ENCODE results near the gene FLVCR2. TPM values are rescaled to one million over a fixed set of nuclear protein-coding genes. Genes with fewer than 3 reads are reported as not detected.

Gene FLVCR2
- total and polyA plus RNA-seq, 2 experiments from 2014 or later: 1.8 to 1.9 TPM

DNA sequence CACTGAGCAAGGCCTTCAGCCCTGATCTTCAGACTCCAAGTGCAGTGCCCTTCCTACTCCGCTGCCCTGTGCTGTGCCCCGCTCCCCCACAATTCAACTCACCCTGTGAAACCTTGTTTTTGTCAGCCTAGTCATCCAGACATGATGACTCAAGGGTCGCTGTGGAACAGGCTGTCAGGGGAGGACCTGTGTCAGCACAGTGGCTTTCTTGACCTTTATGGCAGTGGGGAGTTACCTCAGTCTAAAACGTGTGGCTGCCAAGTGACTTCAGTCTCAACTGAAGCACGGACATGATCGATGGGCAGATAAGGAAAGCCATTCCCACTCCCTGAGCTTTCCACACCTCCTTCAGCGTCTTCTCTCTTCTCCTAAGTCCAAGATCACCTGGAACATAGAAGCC is 16.3 kb upstream of the FLVCR2 start:
- H3K9me3 ChIP-seq (ENCODE audit: low read depth): no peaks in the 10 kb centered on the region
- no peaks in the 10 kb centered on the region for H3K27me3 ChIP-seq
- DNase-seq (ENCODE audit: low read depth in 1 of 2, low spot score in 1 of 2): no peak
- peaks cover 8% of the 10 kb centered on the region for H3K4me1 ChIP-seq (ENCODE audit: low read depth)
- no peak overlapping the region for H3K27ac ChIP-seq
- no peaks in the 10 kb centered on the region for H3K36me3 ChIP-seq
- TF ChIP-seq, protein P1, sequence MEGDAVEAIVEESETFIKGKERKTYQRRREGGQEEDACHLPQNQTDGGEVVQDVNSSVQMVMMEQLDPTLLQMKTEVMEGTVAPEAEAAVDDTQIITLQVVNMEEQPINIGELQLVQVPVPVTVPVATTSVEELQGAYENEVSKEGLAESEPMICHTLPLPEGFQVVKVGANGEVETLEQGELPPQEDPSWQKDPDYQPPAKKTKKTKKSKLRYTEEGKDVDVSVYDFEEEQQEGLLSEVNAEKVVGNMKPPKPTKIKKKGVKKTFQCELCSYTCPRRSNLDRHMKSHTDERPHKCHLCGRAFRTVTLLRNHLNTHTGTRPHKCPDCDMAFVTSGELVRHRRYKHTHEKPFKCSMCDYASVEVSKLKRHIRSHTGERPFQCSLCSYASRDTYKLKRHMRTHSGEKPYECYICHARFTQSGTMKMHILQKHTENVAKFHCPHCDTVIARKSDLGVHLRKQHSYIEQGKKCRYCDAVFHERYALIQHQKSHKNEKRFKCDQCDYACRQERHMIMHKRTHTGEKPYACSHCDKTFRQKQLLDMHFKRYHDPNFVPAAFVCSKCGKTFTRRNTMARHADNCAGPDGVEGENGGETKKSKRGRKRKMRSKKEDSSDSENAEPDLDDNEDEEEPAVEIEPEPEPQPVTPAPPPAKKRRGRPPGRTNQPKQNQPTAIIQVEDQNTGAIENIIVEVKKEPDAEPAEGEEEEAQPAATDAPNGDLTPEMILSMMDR (IDR thresholded peaks at IDR 0.05; ENCODE audit: low read depth, low read length): no peak
- no peak overlapping the region for H3K4me3 ChIP-seq

DNA sequence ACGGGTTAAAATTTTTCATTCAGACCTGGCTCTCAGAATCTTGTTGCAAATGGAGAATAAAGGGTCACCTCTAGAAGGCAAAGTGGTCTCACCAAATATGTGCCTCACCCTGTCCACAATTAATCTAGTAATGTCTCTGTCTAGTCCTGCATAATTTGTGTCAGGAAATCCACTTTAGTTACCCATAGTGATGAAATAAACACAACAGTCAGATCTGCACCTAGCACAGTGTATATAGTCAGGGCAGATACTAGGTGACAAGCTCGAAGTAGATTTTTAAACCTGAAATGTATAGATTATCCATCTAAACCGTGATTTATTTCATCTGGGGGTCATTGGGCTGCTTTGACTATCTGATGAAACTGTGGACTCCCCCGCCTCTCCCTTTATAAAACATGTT is 15.9 kb upstream of the FLVCR2 start:
- no peaks in the 10 kb centered on the region for H3K9me3 ChIP-seq (ENCODE audit: low read depth)
- H3K4me1 ChIP-seq (ENCODE audit: low read depth): peaks cover 8% of the 10 kb centered on the region
- no peaks in the 10 kb centered on the region for H3K27me3 ChIP-seq
- H3K36me3 ChIP-seq: no peaks in the 10 kb centered on the region
- no peak overlapping the region for H3K27ac ChIP-seq
- no peak for DNase-seq (ENCODE audit: low read depth in 1 of 2, low spot score in 1 of 2)
- TF ChIP-seq, protein P1 (IDR thresholded peaks at IDR 0.05; ENCODE audit: low read depth, low read length): no peak
- no peak overlapping the region for H3K4me3 ChIP-seq

DNA sequence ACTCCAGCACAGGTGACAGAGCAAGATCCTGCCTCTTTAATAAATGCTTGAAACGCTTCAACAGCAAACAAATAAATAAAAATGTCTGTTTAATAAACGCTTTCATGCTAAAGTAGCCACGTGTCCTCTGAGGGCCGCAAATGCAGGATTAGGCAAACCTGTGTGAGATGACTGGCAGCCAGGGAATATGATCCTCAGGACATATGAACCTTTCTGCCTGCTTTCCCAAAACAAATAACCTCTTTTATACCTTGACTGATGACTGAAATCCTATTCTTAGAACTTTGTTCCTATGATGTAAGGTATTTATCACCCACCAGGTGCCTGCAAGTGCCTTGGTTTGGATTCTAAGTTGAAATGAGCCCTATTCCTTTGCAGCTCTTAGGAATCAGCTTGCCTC is 14.5 kb upstream of the FLVCR2 start:
- DNase-seq (ENCODE audit: low read depth in 1 of 2, low spot score in 1 of 2): no peak
- no peaks in the 10 kb centered on the region for H3K9me3 ChIP-seq (ENCODE audit: low read depth)
- H3K27me3 ChIP-seq: no peaks in the 10 kb centered on the region
- H3K4me1 ChIP-seq (ENCODE audit: low read depth): peaks cover 8% of the 10 kb centered on the region
- TF ChIP-seq, protein P1 (IDR thresholded peaks at IDR 0.05; ENCODE audit: low read depth, low read length): no peak
- no peaks in the 10 kb centered on the region for H3K36me3 ChIP-seq
- H3K4me3 ChIP-seq: no peak overlapping the region
- H3K27ac ChIP-seq: no peak overlapping the region

DNA sequence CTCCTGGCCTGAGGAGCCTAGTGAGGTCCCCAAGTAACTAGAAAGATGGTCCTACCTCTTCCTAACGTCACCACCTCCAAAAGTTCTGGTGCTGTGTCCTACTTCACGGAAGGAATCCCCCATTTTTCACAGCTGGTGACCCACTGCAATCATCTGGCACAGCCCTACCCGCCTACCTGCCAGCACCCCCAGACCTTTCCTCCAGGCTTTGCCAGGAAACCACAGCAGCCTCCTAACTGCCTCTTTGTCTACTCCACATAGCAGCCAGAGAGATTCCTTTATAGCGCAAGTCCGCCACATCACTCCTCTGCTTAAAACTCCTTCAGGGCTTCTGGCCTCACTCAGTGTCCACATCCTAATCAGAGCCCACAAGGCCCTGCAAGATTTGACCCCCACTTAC is 13.4 kb upstream of the FLVCR2 start:
- DNase-seq (ENCODE audit: low read depth in 1 of 2, low spot score in 1 of 2): no peak

DNA sequence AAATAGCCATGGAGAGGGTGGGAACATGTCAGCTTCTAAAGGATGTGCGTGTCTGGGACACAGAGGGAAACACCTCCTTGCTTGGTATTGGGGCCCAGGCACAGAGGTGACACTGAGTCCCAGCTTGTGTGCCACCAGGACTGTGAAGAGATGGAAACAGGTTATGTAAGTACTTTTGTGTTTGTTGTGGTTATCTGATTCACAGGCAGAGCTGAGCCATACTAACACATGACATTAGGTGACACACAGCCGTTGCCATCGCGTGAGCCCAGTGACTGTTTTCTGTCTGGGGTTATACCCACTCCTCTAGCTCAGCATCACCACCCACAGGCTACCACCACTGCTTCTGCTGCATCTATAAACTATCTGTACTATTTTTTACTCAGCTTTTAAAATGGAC is 12.1 kb upstream of the FLVCR2 start:
- no peak for DNase-seq (ENCODE audit: low read depth in 1 of 2, low spot score in 1 of 2)
- peaks cover 8% of the 10 kb centered on the region for H3K4me1 ChIP-seq (ENCODE audit: low read depth)
- H3K27me3 ChIP-seq: no peaks in the 10 kb centered on the region
- H3K27ac ChIP-seq: no peak overlapping the region
- H3K4me3 ChIP-seq: no peak overlapping the region
- no peaks in the 10 kb centered on the region for H3K9me3 ChIP-seq (ENCODE audit: low read depth)
- H3K36me3 ChIP-seq: no peaks in the 10 kb centered on the region
- TF ChIP-seq, protein P1 (IDR thresholded peaks at IDR 0.05; ENCODE audit: low read depth, low read length): no peak

More for the DNA sequence above, 13.4 kb upstream of the FLVCR2 start:
- no peak overlapping the region for H3K4me3 ChIP-seq
- H3K4me1 ChIP-seq (ENCODE audit: low read depth): peaks cover 8% of the 10 kb centered on the region
- H3K27ac ChIP-seq: no peak overlapping the region
- no peaks in the 10 kb centered on the region for H3K9me3 ChIP-seq (ENCODE audit: low read depth)
- H3K36me3 ChIP-seq: no peaks in the 10 kb centered on the region
- H3K27me3 ChIP-seq: no peaks in the 10 kb centered on the region
- TF ChIP-seq, protein P1 (IDR thresholded peaks at IDR 0.05; ENCODE audit: low read depth, low read length): no peak

DNA sequence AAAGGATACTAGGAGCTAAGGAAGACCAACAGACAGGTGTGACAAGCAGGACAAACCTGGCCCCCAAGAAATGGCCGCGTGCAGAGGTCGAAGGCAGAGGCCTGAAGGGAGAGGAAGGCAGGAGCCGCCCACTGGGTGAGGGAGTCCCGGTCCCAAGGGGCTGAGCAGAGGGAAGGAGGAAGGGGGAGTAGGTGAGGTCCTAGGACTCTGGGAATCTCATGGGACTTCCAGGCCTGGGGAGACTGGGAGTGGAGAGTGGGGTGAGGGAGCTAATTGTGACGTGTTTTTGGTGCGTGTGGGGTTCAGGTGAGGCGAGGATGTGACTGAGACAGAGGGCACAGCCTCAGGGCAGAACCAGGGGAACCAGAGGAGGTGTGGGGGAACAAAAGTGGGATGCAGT is 11.7 kb upstream of the FLVCR2 start:
- Histone ChIP-seq H3K4me3 (no peak overlapping the region), H3K9me3 (ENCODE audit: low read depth) (no peaks in the 10 kb centered on the region), H3K4me1 (ENCODE audit: low read depth) (peaks cover 8% of the 10 kb centered on the region), H3K27me3 (no peaks in the 10 kb centered on the region), H3K36me3 (no peaks in the 10 kb centered on the region), H3K27ac (no peak overlapping the region)
- TF ChIP-seq, protein P1 (IDR thresholded peaks at IDR 0.05; ENCODE audit: low read depth, low read length): no peak
- no peak for DNase-seq (ENCODE audit: low read depth in 1 of 2, low spot score in 1 of 2)

All from cardiac muscle cell (in vitro differentiated cells and primary cell).